Retina (tissue), 1 donor: ENCODE results near the gene MAPK13.

ENCODE experiments used
- DNase-seq: peaks from one replicate; pipeline ENCODE4 v3.0.0-alpha.2; 2016

Gene MAPK13

DNA sequence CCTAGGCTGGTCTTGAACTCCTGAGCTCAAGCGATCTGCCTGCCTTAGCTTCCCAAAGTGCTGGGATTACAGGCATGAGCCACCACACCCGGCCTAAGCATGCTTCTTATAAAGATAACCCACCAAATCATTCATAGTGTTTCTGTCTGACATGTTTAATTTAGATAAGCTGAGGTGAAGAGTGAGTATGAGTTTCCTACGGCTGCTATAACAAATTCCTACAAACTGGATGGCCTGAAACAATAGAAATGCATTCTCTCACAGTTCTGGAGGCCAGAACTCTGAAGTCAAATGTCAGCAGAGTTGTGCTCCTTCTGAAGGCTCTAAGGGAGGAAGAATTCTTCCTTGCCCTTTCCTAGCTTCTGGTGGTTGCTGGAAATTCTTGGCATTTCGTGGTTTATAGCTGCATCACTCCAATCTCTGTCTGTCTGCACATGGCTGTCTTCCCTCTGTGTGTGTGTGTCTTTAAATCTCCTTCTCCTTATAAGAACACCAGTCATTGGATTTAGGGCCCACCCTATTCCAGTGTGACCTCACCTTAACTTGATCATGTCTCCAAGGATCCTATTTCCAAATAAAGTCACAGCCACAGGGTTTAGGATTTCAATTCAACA is 29.9 kb downstream of the MAPK13 start:
- DNase-seq = no peak

DNA sequence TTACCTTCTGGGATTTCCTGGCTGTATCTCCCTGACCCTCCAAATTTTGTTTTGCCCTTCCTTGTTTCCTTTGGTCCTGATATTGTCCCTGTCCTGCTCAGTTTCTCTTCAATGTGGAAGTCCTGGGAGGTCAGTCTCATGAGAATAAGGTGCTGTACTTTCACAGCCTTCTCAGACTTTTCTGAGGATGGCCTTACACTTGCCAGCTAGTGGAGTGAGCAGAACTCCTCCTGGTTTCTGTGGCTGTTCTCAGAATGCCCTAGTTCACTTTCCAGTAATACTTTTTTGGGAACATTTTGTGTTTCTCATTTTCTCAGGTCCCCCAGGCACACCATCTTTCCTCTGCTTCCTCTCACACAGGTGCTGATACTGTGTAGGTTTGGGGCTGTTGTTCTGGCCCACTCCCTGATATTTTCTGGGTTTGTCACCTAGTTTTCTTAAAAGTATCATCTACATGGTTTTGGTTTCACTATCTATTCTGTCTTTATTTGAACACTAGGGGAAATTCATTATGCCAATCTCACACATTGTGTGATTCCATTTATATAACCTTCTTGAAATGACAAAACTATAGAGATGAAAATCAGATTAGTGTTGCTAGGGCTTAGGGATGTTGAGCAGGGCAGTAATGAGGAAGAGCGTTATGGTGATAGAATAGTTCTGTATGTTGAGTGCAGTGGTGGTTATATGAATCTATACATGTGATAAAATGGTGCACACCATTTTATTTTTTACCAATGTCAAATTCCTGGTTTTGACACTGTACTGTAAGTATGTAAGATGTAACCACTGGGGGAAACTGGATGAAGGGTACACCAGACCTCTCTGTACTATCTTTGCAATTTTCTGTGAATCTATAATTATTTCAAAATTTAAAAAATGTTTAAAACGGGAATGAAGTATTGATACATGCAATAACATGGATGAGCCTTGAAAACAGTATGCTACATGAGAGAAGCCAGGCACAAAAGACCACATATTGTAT is 39.0 kb downstream of the MAPK13 start:
- DNase-seq = no peak

DNA sequence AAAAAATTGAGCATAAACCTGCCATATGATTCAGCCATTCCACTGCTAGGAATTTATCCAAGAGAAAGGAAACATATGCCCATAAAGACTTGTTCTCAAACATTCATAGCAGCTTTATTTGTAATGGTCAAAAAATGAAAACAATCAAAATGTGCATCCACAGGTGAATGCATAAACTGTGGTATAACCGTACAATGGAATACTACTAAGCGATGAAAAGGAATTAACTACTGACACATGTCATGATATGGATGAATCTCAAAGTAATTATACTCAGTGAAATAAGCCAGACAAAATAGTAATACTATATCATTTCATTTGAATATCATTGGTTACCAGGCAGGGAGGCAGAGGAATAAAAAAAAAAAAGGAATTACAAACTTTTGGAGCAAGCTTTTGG is 40.4 kb downstream of the MAPK13 start:
- DNase-seq = no peak

DNA sequence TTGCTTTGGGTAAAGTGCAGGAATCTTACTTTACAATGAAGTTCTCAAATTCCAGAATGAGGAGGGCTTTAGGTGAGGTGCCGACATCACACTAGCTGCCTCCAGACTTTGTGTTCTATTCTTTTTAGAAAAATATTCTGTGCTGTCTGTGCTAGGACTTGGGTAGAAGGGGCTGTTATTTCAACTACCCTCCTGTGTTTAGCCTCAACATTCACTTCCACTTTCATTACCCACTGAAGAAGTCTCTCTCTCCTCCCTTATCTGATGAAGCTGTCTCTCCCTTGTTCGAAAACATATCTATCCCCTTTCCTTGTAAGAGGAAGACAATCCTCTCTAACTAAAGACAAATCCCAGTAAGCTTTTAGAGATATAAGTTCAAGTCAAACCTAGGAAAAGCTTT is 41.3 kb downstream of the MAPK13 start:
- no peak for DNase-seq

DNA sequence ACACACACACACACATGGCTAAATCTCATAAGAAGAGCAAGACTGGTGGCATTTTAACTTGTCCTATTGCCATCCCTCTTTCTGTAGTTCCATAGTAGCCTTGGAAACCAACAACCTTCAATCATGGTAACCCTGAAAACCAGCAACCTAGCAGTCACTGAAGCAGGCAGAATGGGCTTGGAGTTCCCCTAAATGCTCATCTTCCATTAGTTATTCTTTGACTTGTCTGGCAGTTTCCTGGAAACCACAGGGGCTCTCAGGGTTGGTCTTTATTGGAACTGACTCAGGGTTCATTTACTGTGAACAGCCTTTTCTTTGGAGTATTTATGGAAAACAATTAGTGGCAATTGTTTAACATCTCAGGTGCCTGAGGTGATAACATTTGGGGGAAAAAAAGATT is 46.9 kb downstream of the MAPK13 start:
- no peak for DNase-seq

DNA sequence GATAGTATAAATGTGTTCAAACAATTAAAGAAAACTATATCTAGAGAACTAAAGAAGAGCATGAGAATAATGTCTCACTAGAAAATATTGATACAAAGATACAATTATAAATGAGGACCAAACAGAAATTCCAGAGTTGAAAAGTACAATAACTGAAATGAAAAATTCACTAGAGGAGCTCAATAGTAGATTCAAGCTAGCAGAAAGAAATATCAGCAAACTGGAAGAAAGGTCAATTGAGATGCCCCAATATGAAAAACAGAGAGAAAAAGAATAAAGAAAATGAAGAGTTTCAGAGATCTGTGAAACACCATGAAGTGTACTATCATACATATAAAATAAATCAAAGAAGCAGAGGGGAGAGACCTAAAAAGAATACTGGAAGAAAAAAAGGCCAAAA is 48.2 kb downstream of the MAPK13 start:
- DNase-seq = no peak

DNA sequence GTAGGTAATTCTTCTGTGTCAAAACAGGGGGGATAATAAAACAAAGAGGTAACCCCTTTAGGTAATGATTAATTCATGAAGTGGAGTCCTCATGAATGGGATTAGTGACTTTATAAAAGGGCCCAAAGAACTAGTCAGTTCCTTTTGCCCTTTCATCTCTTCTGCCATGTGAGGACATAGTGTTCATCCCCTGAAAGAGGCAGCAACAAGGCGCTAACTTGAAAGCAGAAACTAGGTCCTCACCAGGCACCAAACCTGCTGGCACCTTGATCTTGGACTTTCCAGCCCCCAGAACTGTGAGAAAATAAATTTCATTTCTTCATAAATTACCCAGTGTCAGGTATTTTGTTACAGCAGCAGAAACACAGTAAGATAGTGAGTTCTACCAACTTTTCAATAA is 49.8 kb downstream of the MAPK13 start:
- DNase-seq = no peak

DNA sequence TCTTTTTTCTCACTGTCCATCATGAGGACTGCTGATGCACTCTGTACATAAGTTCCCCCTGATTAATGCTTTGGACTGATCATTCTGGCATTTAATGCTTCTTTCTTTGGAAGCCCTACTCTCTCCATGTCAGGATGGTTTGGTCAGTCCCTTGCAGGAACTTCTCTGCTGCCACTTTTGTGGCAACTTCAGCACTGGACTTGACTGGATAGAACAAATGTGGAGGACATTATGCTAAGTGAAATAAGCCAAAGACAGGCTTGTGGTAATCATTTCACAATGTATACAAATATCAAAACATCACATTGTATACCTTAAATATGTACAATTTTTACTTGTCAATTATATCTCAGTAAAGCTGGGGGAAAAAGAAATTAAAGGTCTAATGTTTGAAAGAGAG is 54.0 kb downstream of the MAPK13 start:
- no peak for DNase-seq

DNA sequence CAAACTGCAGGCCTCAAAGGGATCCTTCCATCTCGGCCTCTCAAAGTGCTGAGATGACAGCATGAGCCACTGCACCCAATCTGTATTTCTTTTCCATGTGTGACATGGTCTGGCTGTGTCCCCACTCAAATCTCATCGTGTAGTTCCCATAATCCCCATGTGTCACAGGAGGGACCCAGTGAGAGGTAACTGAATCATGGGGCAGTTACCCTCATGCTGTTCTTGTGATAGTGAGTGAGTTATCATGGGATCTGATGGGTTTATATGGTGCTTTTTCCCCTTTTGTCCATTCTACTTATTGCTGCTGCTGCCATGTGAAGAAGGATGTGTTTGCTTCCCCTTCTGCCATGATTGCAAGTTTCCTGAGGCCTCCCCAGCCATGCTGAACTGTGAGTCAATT is 55.9 kb downstream of the MAPK13 start:
- no peak for DNase-seq

DNA sequence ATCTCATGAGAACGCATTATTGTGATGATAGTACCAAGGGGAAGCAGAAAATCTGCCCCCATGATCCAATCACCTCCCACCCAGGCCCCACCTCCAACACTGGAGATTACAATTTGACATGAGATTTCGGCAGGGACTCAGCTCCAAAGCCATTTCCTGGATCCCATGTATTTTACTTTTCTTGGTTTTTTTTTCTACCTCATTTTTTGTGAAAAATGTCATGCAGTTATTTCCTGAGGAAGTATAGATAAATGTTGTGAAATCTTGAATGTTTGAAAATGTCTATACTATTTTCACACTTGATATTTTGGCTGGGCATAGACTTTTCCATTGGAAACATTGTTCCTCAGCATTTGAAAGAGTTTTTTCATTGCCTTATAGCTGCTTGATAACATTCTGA is 57.1 kb downstream of the MAPK13 start:
- no peak for DNase-seq
